GM18502 (cell line): Measurements from ENCODE around the gene PAGE3.

ENCODE experiments used
- ATAC-seq: cut with Tn5 transposase; IDR thresholded peaks from one replicate; pipeline ENCODE4 v1.9.1; 2021; ENCODE audit warnings: mild to moderate bottlenecking; ENCODE audit not compliant: unreplicated experiment, poor library complexity

The PAGE3 gene, protein sequence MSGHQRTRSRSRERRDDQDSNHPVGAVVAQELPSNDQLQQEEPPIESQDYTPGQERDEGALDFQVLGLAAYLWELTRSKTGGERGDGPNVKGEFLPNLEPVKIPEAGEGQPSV

GRCh38 chrX:55264816-55265215 is at the start of gene PAGE3:
Gene PAGE3 (minus strand): TSS chrX:55264916. CDS start chrX:55263903, 1,013 bp downstream.
- ATAC-seq, result no peak

GRCh38 chrX:55312655-55313054 is 47.9 kb upstream of the PAGE3 start:
- no peak for ATAC-seq

GRCh38 chrX:55290963-55291362 is 26.2 kb upstream of the PAGE3 start:
- ATAC-seq, result no peak

DNA sequence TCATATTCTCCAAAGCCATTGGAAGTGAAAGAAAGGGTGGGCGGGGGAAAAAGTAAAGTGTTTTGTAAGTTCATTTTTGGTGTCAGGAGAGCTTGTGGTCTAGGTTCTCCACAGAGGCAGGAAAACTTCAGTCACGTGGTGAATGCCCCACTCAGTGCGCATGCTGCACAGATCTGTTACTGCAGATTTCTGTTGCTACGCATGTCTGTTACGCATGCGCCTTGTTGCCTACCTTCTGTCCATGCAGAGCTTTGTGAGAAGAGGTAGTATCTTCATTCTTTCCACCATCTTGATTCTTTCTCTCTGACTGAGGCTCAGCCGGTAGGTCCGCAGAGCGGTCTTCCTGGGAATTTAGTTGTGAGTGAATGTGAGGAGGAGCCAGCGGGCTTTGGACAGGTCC is 15.1 kb upstream of the PAGE3 start:
- no peak for ATAC-seq

GRCh38 chrX:55260806-55261205 is 3.9 kb downstream of the PAGE3 start:
- ATAC-seq, result no peak

- no peak for ATAC-seq
Measured at GRCh38 chrX:55253528-55253927, 11.2 kb downstream of the PAGE3 start.

DNA sequence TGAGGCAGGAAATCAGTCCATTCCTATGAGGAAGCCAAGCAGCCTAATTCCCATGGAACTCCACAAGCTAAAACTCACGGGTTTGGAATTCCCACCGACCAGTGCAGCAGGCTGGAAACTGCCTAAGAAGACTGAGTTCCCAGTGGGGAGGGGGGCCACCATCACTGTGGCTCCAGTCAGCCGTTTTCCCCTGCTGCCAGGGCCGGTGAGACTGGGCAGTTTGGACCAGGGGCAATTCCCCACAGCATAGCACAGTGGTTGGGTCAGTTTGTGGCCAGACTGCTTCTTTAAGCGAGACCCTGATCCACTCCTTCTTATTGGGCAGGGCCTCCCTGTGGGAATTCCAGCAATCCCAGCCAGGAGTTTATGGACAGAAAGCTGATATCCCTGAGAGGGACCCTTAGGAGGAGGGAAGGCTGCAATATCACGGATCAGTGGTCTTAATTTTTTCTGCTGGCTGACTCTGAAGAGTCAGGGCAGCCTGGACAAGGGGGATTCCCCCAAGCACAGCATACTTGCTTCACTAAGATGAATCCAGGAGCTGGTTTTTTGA is 23.9 kb downstream of the PAGE3 start:
- no peak for ATAC-seq

- ATAC-seq, result no peak
Measured at GRCh38 chrX:55220119-55220794, 44.5 kb downstream of the PAGE3 start, which contains the start of gene PAGE5. Gene PAGE5 (plus strand): TSS chrX:55220346. CDS start chrX:55221383, 1,037 bp downstream.

DNA sequence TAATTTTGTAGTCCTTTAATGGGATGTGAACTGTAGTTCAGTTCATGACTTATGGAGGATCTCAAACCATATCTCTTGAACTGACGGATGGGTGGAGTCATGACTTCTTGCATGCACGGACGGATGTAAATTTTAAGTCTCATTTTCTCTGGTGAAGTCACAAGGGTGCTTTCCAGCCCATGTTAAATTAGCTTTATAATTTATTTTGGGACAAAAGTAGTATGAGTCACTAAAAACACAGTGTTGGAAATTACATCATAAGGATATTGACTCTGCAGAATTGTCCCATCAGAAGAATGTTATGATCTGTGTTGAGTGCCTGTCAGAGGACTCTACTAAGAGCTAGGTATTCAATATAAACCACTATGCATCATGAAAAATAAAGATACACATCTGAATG is 51.3 kb downstream of the PAGE3 start:
- no peak for ATAC-seq

DNA sequence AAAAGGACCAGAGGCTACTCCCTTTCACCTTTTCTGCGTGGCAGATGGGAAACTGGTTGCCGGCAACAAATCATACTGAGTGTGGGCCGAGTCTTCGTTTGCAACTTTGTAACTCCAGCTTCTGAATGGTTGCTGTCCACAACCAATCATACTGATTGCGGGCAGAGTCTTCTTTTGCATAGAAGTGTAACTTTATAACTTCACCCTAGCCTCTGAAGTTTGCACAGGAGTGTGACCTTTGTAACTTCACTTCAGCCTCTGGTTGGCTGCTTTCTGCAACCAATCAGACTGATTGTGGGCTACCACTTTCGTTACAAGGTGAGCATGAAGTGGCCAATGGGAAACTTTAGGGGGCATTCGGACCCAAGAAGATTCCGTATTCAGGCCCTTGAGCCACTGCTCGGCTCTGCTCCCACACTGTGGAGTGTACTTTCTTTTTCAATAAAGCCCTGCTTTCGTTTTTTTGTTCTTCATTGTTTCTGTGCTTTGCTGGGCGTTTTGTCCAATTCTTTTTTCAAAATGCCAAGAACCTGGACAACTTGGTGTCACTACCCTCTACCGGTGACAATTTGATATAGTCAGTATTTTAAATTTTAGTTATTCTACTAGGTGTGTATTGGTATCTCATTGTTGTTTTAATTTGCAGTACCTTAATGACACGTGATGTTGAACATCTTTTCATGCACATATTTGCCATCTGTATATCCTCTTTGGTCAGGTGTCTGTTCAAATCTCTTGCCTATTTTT is 53.6 kb downstream of the PAGE3 start:
- no peak for ATAC-seq
